GM23248 (cell line): ENCODE data around the gene FA2H.

Experiments used
- EZH2 ChIP-seq: fragments of 200-600 bp; sonication (generic); IDR thresholded peaks from 2 replicates; pipeline ENCODE4 v1.6.1; 2018; ENCODE audit warnings: antibody characterized with exemption, mild to moderate bottlenecking; ENCODE audit not compliant: insufficient read depth, poor library complexity, severe bottlenecking
- EZH2phosphoT487 ChIP-seq: fragments of 200-600 bp; sonication (generic); IDR thresholded peaks from 2 replicates; pipeline ENCODE4 v1.6.1; 2018; ENCODE audit warnings: antibody characterized with exemption, moderate library complexity, mild to moderate bottlenecking, low read depth; ENCODE audit not compliant: insufficient read depth

DNA sequence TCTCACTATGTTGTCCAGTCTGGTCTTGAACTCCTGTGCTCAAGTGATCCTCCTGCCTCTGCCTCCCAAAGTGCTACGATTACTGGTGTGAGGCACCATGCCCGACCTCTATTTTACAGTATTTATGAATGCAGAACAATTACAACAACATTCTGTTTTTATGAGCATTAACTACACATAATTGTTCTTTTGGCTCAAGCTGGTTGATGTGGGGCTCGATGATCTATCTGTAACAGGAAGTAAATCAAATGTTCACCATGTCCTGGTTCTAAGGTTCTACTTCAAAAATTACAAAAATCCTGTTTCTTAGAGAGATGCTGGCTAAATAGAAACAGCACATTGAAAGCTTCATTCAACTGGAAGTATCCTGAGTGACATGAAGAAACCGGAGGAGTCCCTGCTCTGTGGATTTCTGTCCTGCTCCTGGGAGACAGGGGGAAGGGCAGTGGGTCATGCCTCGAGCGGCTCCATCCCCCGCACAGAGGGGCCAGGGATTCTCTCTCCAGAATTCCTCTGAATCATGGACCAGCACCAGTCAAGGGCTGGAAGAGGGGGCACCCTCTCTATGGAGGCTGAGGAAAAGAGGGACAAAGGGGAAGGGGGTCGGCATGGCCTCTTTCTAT is 31.5 kb downstream of the FA2H start:
- TF ChIP-seq EZH2: no peak
- TF ChIP-seq EZH2phosphoT487: no peak
